ENCODE measurements around the gene CD8B2.

CD8B2 gene

DNA sequence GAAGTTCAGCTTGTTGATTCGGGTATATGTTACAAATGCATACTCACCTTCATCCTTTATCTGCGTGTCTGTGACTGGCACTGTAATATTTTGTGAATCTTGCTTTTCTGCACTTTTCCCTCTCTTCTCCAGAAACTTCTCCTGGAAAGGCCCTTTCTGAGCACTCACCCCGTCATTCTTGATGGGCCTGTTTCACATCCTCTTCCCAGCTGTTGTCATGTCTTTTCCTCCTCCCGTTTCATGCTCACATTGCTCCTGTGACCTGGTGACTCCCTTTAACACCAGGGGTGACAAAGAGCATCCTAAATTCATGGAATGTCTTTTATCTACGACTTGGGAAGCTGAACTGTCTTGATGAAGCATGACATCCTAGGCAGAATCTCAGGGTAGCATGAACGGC is 65.8 kb downstream of the CD8B2 start:
- DNase-seq: peak in 1 of 2 donors; percentile 80
- Histone ChIP-seq H3K79me2 (ENCODE audit: control insufficient read depth, insufficient read depth, low read length, poor library complexity) (no peaks in the 10 kb centered on the region), H3K14ac (ENCODE audit: low read length) (no peak overlapping the region), H2BK5ac (ENCODE audit: low read depth, low read length, poor library complexity) (no peak overlapping the region), H4K8ac (ENCODE audit: low read depth, low read length) (no peak overlapping the region), H2AK5ac (ENCODE audit: low read length) (no peak overlapping the region), H3K4me3 (ENCODE audit: low read depth, low read length) (no peak overlapping the region), H3K9ac (ENCODE audit: low read length) (no peak overlapping the region), H3K4me2 (ENCODE audit: low read length) (no peak overlapping the region), H2AFZ (ENCODE audit: insufficient read depth, low read length, poor library complexity) (no peak overlapping the region), H4K12ac (ENCODE audit: low read depth, low read length) (no peak overlapping the region), H3K27ac (ENCODE audit: low read depth, low read length) (no peak overlapping the region), H3K18ac (ENCODE audit: low read length) (no peak overlapping the region), H3K36me3 (ENCODE audit: control insufficient read depth in 1 of 2, insufficient read depth in 2 of 2, low read length in 2 of 2) (no peaks in the 10 kb centered on the region), H2BK120ac (ENCODE audit: insufficient read depth, low read length, poor library complexity) (no peak overlapping the region), H3K4ac (ENCODE audit: low read depth, low read length) (no peak overlapping the region), H4K91ac (ENCODE audit: low read depth, low read length) (no peak overlapping the region), H3K9me3 (ENCODE audit: insufficient read depth, low read depth, low read length) (peaks cover 4% of the 10 kb centered on the region), H3K23ac (ENCODE audit: low read length) (no peak overlapping the region), H3K4me1 (ENCODE audit: control insufficient read depth in 1 of 2, insufficient read depth in 2 of 2, low read length in 2 of 2) (peaks cover 6 to 12% of the 10 kb centered on the region in 2 experiments), H3K27me3 (ENCODE audit: insufficient read depth, low read length) (no peaks in the 10 kb centered on the region), H2BK12ac (ENCODE audit: low read length) (no peak overlapping the region), H3K79me1 (ENCODE audit: low read length) (peaks cover 2% of the 10 kb centered on the region)
- no CpG with 5 or more reads among the region's 6 CpGs for WGBS (ENCODE audit: extremely low coverage, insufficient coverage, insufficient read length)

DNA sequence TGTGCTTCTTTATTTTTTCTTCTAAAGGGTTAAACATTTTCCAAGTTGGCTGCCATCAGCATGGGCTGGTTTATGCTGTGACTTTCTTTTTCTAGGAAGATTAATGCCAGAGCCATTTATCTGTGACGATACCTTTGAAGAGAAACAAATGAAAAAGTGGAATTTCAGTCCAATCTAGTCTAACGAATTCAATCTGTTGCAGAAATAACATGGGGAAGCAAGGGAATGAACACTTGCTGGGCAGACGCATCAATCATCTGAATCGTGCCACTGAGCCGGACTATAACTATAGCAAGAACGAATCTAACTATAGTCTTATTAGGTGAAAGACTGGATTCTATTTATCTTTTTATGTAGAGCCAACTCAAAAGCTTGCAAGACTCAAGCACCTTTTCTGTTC is 66.2 kb downstream of the CD8B2 start:
- Histone ChIP-seq H2AFZ (ENCODE audit: insufficient read depth, low read length, poor library complexity) (no peak overlapping the region), H3K4me2 (ENCODE audit: low read length) (no peak overlapping the region), H3K4ac (ENCODE audit: low read depth, low read length) (no peak overlapping the region), H4K12ac (ENCODE audit: low read depth, low read length) (no peak overlapping the region), H3K18ac (ENCODE audit: low read length) (no peak overlapping the region), H2BK5ac (ENCODE audit: low read depth, low read length, poor library complexity) (no peak overlapping the region), H3K79me2 (ENCODE audit: control insufficient read depth, insufficient read depth, low read length, poor library complexity) (no peaks in the 10 kb centered on the region), H3K23ac (ENCODE audit: low read length) (no peak overlapping the region), H3K27ac (ENCODE audit: low read depth, low read length) (no peak overlapping the region), H2BK120ac (ENCODE audit: insufficient read depth, low read length, poor library complexity) (no peak overlapping the region), H3K9ac (ENCODE audit: low read length) (no peak overlapping the region), H3K4me3 (ENCODE audit: low read depth, low read length) (no peak overlapping the region), H2BK12ac (ENCODE audit: low read length) (no peak overlapping the region), H3K14ac (ENCODE audit: low read length) (no peak overlapping the region), H3K9me3 (ENCODE audit: insufficient read depth, low read depth, low read length) (peaks cover 5% of the 10 kb centered on the region), H3K36me3 (ENCODE audit: control insufficient read depth in 1 of 2, insufficient read depth in 2 of 2, low read length in 2 of 2) (no peaks in the 10 kb centered on the region), H4K91ac (ENCODE audit: low read depth, low read length) (no peak overlapping the region), H2AK5ac (ENCODE audit: low read length) (no peak overlapping the region), H3K4me1 (ENCODE audit: control insufficient read depth in 1 of 2, insufficient read depth in 2 of 2, low read length in 2 of 2) (peaks cover 6 to 12% of the 10 kb centered on the region in 2 experiments), H3K27me3 (ENCODE audit: insufficient read depth, low read length) (no peaks in the 10 kb centered on the region), H4K8ac (ENCODE audit: low read depth, low read length) (no peak overlapping the region), H3K79me1 (ENCODE audit: low read length) (peaks cover 2% of the 10 kb centered on the region)
- no peak for DNase-seq
- whole genome bisulfite sequencing (ENCODE audit: extremely low coverage, insufficient coverage, insufficient read length): no CpG with 5 or more reads among the region's 6 CpGs

- Histone ChIP-seq H3K4ac (ENCODE audit: low read depth, low read length) (no peak overlapping the region), H3K79me2 (ENCODE audit: control insufficient read depth, insufficient read depth, low read length, poor library complexity) (no peaks in the 10 kb centered on the region), H2AFZ (ENCODE audit: insufficient read depth, low read length, poor library complexity) (no peak overlapping the region), H3K18ac (ENCODE audit: low read length) (no peak overlapping the region), H4K91ac (ENCODE audit: low read depth, low read length) (no peak overlapping the region), H3K4me3 (ENCODE audit: low read depth, low read length) (no peak overlapping the region), H4K12ac (ENCODE audit: low read depth, low read length) (no peak overlapping the region), H3K4me2 (ENCODE audit: low read length) (no peak overlapping the region), H2BK5ac (ENCODE audit: low read depth, low read length, poor library complexity) (no peak overlapping the region), H2AK5ac (ENCODE audit: low read length) (no peak overlapping the region), H3K9ac (ENCODE audit: low read length) (no peak overlapping the region), H2BK120ac (ENCODE audit: insufficient read depth, low read length, poor library complexity) (no peak overlapping the region), H3K36me3 (ENCODE audit: control insufficient read depth in 1 of 2, insufficient read depth in 2 of 2, low read length in 2 of 2) (no peaks in the 10 kb centered on the region), H2BK12ac (ENCODE audit: low read length) (no peak overlapping the region), H3K27ac (ENCODE audit: low read depth, low read length) (no peak overlapping the region), H3K79me1 (ENCODE audit: low read length) (peaks cover 2% of the 10 kb centered on the region), H4K8ac (ENCODE audit: low read depth, low read length) (no peak overlapping the region), H3K23ac (ENCODE audit: low read length) (no peak overlapping the region), H3K27me3 (ENCODE audit: insufficient read depth, low read length) (no peaks in the 10 kb centered on the region), H3K9me3 (ENCODE audit: insufficient read depth, low read depth, low read length) (peaks cover 5% of the 10 kb centered on the region), H3K14ac (ENCODE audit: low read length) (no peak overlapping the region), H3K4me1 (ENCODE audit: control insufficient read depth in 1 of 2, insufficient read depth in 2 of 2, low read length in 2 of 2) (peaks cover 6 to 12% of the 10 kb centered on the region in 2 experiments)
- DNase-seq: peak in 1 of 2 donors; percentile 77
- no CpG with 5 or more reads among the region's 6 CpGs for WGBS (ENCODE audit: extremely low coverage, insufficient coverage, insufficient read length)
Measured at GRCh38 chr2:106554411-106554810, 67.2 kb downstream of the CD8B2 start.

- H2BK12ac ChIP-seq (ENCODE audit: low read length): no peak overlapping the region
- H4K91ac ChIP-seq (ENCODE audit: low read depth, low read length): no peak overlapping the region
- H2BK5ac ChIP-seq (ENCODE audit: low read depth, low read length, poor library complexity): no peak overlapping the region
- H3K36me3 ChIP-seq (ENCODE audit: control insufficient read depth in 1 of 2, insufficient read depth in 2 of 2, low read length in 2 of 2): no peaks in the 10 kb centered on the region
- H3K4me2 ChIP-seq (ENCODE audit: low read length): no peak overlapping the region
- H2AK5ac ChIP-seq (ENCODE audit: low read length): no peak overlapping the region
- no peak overlapping the region for H3K4me3 ChIP-seq (ENCODE audit: low read depth, low read length)
- H3K14ac ChIP-seq (ENCODE audit: low read length): no peak overlapping the region
- H2BK120ac ChIP-seq (ENCODE audit: insufficient read depth, low read length, poor library complexity): no peak overlapping the region
- no peak overlapping the region for H3K4ac ChIP-seq (ENCODE audit: low read depth, low read length)
- peaks cover 2% of the 10 kb centered on the region for H3K79me1 ChIP-seq (ENCODE audit: low read length)
- H4K8ac ChIP-seq (ENCODE audit: low read depth, low read length): no peak overlapping the region
- H3K18ac ChIP-seq (ENCODE audit: low read length): no peak overlapping the region
- no peak overlapping the region for H3K9ac ChIP-seq (ENCODE audit: low read length)
- H3K23ac ChIP-seq (ENCODE audit: low read length): no peak overlapping the region
- no peak overlapping the region for H2AFZ ChIP-seq (ENCODE audit: insufficient read depth, low read length, poor library complexity)
- DNase-seq: no peak
- no peaks in the 10 kb centered on the region for H3K27me3 ChIP-seq (ENCODE audit: insufficient read depth, low read length)
- WGBS (ENCODE audit: extremely low coverage, insufficient coverage, insufficient read length): no CpG with 5 or more reads among the region's 1 CpG
- H3K9me3 ChIP-seq (ENCODE audit: insufficient read depth, low read depth, low read length): peaks cover 5% of the 10 kb centered on the region
- H3K79me2 ChIP-seq (ENCODE audit: control insufficient read depth, insufficient read depth, low read length, poor library complexity): no peaks in the 10 kb centered on the region
- no peak overlapping the region for H3K27ac ChIP-seq (ENCODE audit: low read depth, low read length)
- peaks cover 6 to 12% of the 10 kb centered on the region in 2 experiments for H3K4me1 ChIP-seq (ENCODE audit: control insufficient read depth in 1 of 2, insufficient read depth in 2 of 2, low read length in 2 of 2)
- H4K12ac ChIP-seq (ENCODE audit: low read depth, low read length): no peak overlapping the region
Measured at GRCh38 chr2:106555053-106555452, 67.9 kb downstream of the CD8B2 start.
